Stimulated activated CD4-positive, alpha-beta T cell treated with anti-CD3 and anti-CD28 coated beads, TNF-alpha, amount 100 ng/mL, for 48 hours (primary cell): ENCODE data around the gene DZIP1.
"Not testable (repeated sequence)": the region's sequence is repeated elsewhere in the genome, so short reads cannot be mapped to it uniquely, and the experiment has no call there.

Experiments
- DNase-seq, 3 donors: peaks; one replicate each; pipeline ENCODE4 v3.0.0-alpha.2; 2020; ENCODE audit warnings: low read depth in 3 of 3

The DZIP1 gene

GRCh38 chr13:95604556-95604915 lies 40.0 kb downstream of the DZIP1 start:
- DNase-seq = no peak

- DNase-seq = no peak
Measured at GRCh38 chr13:95603887-95604555, 40.5 kb downstream of the DZIP1 start.

GRCh38 chr13:95601906-95602305 lies 42.6 kb downstream of the DZIP1 start:
- DNase-seq = no peak

- no peak for DNase-seq
Measured at GRCh38 chr13:95601216-95601615, 43.3 kb downstream of the DZIP1 start.

- no peak for DNase-seq
Measured at GRCh38 chr13:95596701-95597100, 47.8 kb downstream of the DZIP1 start.

- no peak for DNase-seq
Measured at GRCh38 chr13:95593462-95593861, 51.0 kb downstream of the DZIP1 start.

GRCh38 chr13:95588721-95589120 lies 55.8 kb downstream of the DZIP1 start:
- no peak for DNase-seq

GRCh38 chr13:95588134-95588533 lies 56.4 kb downstream of the DZIP1 start:
- DNase-seq = no peak

- DNase-seq = no peak
Measured at GRCh38 chr13:95585867-95586266, 58.6 kb downstream of the DZIP1 start.

GRCh38 chr13:95579303-95579702 lies 65.2 kb downstream of the DZIP1 start:
- DNase-seq = no peak

- no peak for DNase-seq
Measured at GRCh38 chr13:95573221-95573620, 71.3 kb downstream of the DZIP1 start.

GRCh38 chr13:95571941-95572340 lies 72.6 kb downstream of the DZIP1 start:
- no peak for DNase-seq

- no peak for DNase-seq
Measured at GRCh38 chr13:95570016-95570415, 74.5 kb downstream of the DZIP1 start.

- DNase-seq = no peak
Measured at GRCh38 chr13:95568131-95568530, 76.4 kb downstream of the DZIP1 start.

- DNase-seq = not testable (repeated sequence)
Measured at GRCh38 chr13:95565758-95566157, 78.7 kb downstream of the DZIP1 start.

GRCh38 chr13:95564733-95565291 lies 79.7 kb downstream of the DZIP1 start:
- DNase-seq = no peak

- no peak for DNase-seq
Measured at GRCh38 chr13:95564091-95564490, 80.4 kb downstream of the DZIP1 start.

GRCh38 chr13:95560387-95560786 lies 84.1 kb downstream of the DZIP1 start:
- DNase-seq = no peak

- no peak for DNase-seq
Measured at GRCh38 chr13:95559100-95559499, 85.4 kb downstream of the DZIP1 start.

GRCh38 chr13:95557013-95557412 lies 87.5 kb downstream of the DZIP1 start:
- no peak for DNase-seq

- DNase-seq = no peak
Measured at GRCh38 chr13:95553581-95554385, 90.7 kb downstream of the DZIP1 start.

- DNase-seq = no peak
Measured at GRCh38 chr13:95552539-95553441, 91.7 kb downstream of the DZIP1 start, which contains the start of gene CLDN10. Gene CLDN10 (plus strand): TSS chr13:95552720. CDS start chr13:95552754, 34 bp downstream.
